ENCODE results near the gene LRRTM3. TPM values are rescaled to one million over a fixed set of nuclear protein-coding genes. Genes with fewer than 3 reads are reported as not detected.

LRRTM3 gene
- 0.13 TPM for total RNA-seq

DNA sequence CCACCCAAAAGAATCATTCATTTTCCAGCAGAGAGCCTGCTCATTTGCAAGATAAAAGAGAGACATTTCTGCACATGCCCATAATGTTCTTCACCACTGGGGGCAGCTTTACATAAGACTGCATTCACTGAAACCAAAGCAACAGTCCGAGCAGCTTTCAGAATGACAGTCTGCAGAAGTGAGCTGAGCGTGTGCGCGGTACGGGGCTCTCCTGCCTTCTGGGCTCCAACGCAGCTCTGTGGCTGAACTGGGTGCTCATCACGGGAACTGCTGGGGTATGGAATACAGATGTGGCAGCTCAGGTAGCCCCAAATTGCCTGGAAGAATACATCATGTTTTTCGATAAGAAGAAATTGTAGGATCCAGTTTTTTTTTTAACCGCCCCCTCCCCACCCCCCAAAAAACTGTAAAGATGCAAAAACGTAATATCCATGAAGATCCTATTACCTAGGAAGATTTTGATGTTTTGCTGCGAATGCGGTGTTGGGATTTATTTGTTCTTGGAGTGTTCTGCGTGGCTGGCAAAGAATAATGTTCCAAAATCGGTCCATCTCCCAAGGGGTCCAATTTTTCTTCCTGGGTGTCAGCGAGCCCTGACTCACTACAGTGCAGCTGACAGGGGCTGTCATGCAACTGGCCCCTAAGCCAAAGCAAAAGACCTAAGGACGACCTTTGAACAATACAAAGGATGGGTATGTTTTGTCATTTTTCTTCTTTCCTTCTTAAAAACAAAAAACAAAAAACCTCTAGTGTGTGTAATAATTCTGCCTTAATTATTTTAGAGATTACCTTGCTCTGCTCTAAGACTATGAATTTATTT lies at the start of gene LRRTM3:
TSS of gene LRRTM3 (plus strand) at position 141 of the 820 bp plus-strand sequence.
- peak; percentile 46 for DNase-seq (ENCODE audit: low spot score)

DNA sequence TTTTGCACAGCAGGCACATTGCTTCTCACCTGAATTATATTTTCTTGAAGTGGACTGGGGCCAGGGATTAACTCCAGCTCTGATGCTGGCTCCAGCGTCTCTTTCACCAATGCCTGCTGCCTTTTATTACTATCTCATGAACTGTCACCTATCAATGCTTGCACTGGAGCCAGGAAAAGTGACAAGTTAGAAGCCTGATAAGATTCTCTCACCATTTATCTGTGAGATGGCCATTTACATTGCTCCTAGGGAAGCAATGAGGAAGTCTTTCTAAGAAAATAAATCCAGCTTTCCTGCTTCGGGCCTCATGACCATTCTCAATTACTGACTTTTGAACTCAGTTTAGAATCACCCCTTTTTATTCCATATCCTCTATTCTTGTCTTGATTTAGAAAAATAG lies 48.5 kb upstream of the LRRTM3 start:
- DNase-seq (ENCODE audit: low spot score), result no peak

DNA sequence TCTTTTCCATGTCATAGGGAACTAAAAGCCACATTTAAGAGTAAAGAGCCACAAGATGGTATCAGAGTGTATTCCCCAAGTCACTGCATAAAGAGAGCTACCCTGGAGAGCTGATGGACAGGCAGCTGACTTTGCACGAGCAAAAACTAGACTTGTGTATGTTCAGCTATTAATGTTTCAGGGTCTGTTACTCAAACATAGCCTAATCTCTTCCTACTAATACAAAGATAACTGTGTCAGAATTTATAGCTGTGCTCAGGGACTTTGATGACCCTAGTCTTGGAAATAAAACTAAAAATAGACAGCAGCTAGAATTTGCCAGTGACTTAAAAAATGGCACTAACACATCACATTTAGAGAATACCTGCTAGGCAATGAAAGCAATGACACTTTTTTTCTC lies 45.5 kb upstream of the LRRTM3 start:
- no peak for DNase-seq (ENCODE audit: low spot score)

DNA sequence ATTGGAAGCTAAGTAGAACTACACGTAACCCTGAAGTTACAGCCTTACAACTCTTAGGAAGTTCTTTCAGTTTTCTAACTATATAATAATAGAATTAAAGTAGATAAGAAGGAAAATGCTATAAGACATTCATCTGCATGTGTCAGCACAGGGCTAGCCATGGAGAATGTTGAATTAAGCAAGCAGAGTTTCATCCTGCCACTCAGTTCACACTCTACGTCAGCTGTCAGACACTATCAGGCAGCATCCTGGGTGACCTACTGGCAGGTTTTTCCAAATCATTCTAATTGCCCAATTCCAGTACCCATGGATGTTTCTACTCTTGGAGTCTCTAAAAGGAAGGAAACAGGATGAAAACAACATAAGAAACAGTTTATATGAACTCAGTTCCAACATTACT lies 45.0 kb upstream of the LRRTM3 start:
- no peak for DNase-seq (ENCODE audit: low spot score)

DNA sequence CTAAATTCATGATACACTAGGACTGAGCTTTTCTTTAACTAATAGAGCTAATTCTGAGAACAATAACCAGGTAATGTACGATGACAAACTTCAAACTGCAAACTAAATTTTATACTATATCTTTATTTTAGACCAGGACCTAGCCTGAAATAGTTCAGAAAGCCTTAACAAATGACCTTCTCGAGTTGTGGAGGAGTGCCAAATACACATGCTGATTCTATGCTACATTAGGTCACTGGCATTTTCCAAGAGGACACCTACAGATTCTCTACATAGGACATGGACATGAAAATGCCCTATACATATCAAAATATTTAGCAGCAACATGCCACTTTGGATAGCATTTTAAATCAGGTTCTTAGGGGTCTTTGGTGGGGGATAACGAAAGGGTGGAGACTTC lies 44.0 kb upstream of the LRRTM3 start:
- no peak for DNase-seq (ENCODE audit: low spot score)

DNA sequence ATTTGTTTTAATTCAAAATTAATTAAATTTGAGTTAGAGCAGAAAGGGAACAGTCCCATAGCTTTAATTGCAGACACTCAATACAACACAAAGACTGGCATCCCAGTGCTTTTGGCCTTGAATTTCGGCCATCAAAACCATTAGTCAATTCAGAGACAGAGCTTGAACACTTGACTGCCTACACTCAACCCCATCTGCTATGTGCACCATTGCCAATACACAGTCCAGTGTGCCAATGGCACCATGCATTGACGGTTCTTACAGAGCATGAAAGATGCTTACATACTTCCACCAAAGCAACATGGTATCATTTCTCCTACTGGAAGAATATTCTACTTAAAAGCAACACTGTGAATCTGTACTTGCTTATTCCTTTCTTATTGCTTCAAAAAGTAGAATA lies 43.6 kb upstream of the LRRTM3 start:
- no peak for DNase-seq (ENCODE audit: low spot score)

DNA sequence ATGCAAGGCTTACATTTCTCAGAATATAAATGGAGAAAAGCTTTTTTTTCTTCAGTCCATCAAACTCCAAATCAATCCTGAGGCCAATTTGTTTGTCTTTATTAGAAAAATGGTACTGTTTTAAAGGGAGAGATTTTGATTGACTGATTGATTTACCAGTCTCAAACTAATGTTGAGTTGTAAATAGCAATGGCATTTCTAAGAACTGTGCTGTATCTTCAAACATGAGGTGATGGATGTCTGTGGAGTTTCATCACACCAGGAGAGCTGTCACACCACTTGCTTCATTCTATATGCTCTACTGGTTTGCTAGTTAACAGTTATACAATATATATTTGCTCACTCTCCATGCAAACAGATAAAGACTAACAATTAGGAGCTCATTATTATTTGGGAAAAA lies 39.0 kb upstream of the LRRTM3 start:
- DNase-seq (ENCODE audit: low spot score), result no peak

DNA sequence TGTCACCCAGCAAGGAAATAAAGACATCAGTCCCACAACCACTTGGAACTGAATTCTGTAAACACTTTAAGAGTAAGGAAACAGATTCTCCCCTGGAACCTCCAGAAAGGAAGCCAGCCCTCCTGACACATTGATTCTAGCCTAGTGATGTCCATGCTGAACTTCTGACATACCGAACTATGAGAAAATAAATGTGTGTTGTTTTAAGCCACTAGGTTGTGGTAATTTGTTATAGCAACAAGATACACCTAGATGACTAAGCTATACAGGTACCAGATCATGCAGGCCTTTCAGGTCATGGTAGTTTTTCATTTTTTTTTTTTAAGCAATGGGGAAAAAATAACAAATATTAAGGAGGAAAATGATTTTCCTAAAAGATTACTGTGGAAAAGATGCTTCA lies 37.6 kb upstream of the LRRTM3 start:
- no peak for DNase-seq (ENCODE audit: low spot score)

DNA sequence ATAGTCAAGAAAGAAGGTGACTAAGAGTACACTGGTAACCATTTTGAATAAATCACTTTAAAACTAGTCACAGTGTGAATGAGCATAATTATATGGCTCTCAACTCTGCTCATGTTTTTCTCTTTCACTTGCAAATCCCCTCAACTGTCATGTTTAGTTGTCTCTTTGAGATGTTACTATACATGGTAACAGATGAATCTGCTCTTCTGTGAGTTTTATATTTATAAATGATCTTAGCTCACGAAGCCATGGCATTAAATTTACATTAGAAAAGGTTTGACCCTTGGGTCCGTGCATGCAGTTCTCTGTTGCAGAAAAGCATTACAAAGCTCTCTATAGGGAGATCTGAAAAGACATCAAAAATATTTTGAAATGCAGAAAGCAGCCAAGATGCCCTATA lies 33.0 kb upstream of the LRRTM3 start:
- DNase-seq (ENCODE audit: low spot score), result no peak

DNA sequence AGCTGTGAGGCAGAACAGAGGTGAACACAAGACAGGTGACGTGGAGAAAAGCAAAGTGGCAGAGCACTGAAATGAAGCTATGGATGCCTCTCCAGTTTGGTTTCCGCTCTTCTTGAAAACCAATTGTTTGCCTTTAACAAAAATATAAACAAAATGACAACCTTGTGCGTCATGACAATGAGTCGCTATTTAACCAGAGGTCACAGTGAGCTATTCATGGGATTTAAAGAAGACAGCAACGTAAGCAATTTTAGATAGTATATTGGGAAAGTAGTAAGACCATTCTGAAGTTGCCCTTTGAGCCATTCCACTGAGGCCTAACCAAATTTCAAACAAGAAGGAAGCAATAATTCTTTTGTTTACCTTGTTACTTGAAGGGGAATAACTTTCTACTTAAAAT lies 15.2 kb upstream of the LRRTM3 start:
- DNase-seq (ENCODE audit: low spot score), result no peak

DNA sequence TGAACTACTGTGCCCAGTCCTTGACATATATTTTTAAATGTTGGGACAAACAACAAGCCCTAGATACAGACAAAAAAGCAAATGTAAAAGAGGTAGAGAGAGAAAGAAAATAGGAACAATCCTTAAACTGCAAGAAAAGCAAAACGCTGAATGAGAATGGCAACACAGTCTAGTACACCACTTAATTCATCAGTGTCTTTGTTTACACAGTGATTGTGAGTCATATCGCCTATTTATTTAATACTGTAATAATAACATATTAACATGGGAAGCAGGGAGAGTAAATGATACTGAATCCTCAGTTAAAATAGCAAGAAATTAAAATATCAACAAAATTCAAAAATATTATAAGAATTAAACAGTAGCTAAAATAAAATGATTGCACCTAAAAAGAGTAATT lies 9.8 kb upstream of the LRRTM3 start:
- DNase-seq (ENCODE audit: low spot score), result no peak

DNA sequence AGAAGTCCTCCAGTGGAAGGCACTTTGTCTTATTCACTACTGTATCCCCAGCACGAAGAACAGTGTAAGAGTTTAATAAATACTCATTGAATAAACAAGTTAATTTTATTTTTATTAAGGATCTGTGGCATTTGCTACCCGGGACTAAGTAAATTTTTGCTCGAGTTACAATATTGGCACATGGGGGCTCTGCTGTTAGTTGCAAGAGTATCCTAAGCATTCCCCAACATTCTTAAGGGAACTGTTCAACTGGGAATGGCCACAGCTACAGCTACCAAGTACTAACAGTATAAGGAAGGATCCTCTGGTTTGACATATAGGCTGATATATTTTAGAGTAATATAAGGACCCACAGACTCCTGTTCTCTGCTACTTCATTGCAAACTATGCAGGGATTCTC lies 8.7 kb upstream of the LRRTM3 start:
- DNase-seq (ENCODE audit: low spot score), result no peak

DNA sequence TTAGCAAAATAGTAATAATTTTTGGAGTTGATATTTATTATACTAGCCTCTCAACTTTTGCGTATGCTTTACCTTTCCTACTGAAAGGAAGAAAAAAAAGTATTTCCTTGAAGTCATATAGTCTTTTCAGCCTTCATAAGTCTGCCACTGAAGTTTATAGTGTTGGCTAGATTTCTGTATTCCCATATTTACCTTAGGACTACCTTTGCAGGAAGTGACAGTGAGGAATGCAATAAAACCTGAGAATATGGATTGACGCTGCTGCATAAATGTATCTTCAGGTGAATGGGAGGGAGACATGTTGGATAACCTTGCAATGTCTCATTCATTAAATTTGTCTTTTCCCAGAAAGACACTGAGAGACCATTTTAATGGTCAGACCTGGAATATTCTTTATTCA lies 6.6 kb upstream of the LRRTM3 start:
- no peak for DNase-seq (ENCODE audit: low spot score)

DNA sequence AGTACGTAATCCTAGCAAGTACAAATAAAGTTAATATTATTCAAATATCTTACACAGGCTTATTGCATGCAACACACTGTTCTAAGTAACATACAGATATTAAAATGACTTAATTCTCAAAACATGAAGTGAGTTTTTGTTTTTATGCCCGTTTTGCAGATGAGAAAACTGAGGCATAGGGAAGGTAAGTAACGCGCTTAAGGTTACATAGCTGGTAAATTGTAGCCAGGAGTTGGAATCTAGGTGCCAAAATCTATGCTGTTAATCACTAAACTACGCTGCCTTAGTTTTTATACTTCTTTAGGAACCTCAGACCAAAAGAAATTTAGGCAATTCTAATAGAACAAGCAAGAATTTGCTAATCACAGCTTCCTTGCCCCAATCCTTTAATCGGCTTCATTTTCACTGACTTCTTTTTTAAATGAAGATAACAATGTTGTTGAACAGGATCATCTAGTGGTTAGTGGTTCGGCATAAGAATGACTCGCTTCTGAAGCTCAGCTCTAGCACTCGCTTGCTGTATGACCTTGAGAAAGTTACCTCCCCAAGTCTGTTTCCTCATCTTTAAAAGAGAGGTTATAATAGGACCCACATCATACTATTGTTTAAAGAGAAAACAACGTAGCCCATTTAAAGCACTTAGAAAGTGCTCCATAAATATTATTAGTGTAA lies 1.0 kb upstream of the LRRTM3 start:
- no peak for DNase-seq (ENCODE audit: low spot score)

DNA sequence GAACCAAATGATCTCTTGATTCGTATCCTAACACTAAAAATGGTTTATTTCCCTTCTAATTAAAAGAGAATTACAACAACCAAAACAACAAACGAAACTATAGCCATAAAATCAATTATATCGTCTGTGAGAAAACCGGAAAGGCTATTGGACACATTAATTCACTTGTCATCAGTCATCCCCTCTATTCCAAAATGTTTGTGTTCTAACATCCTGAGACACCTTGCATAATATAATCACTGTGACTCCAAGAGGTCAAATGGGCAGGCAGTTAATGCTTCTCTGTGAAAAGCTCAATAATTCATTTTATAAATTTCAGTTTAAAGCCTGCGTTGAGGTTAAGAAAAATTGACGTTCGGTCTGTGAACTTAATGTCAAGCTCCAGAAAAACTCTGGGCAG lies 463 bp upstream of the LRRTM3 start:
- DNase-seq (ENCODE audit: low spot score), result no peak

DNA sequence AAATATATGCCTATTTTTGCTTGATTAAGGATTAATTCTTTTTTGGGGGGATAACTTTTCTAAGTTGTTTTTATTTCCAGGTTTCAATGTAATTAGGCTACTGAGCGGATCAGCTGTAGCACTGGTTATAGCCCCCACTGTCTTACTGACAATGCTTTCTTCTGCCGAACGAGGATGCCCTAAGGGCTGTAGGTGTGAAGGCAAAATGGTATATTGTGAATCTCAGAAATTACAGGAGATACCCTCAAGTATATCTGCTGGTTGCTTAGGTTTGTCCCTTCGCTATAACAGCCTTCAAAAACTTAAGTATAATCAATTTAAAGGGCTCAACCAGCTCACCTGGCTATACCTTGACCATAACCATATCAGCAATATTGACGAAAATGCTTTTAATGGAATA lies 1.0 kb downstream of the LRRTM3 start:
- DNase-seq (ENCODE audit: low spot score), result no peak

DNA sequence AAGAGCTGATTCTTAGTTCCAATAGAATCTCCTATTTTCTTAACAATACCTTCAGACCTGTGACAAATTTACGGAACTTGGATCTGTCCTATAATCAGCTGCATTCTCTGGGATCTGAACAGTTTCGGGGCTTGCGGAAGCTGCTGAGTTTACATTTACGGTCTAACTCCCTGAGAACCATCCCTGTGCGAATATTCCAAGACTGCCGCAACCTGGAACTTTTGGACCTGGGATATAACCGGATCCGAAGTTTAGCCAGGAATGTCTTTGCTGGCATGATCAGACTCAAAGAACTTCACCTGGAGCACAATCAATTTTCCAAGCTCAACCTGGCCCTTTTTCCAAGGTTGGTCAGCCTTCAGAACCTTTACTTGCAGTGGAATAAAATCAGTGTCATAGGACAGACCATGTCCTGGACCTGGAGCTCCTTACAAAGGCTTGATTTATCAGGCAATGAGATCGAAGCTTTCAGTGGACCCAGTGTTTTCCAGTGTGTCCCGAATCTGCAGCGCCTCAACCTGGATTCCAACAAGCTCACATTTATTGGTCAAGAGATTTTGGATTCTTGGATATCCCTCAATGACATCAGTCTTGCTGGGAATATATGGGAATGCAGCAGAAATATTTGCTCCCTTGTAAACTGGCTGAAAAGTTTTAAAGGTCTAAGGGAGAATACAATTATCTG lies 1.6 kb downstream of the LRRTM3 start:
- no peak for DNase-seq (ENCODE audit: low spot score)

DNA sequence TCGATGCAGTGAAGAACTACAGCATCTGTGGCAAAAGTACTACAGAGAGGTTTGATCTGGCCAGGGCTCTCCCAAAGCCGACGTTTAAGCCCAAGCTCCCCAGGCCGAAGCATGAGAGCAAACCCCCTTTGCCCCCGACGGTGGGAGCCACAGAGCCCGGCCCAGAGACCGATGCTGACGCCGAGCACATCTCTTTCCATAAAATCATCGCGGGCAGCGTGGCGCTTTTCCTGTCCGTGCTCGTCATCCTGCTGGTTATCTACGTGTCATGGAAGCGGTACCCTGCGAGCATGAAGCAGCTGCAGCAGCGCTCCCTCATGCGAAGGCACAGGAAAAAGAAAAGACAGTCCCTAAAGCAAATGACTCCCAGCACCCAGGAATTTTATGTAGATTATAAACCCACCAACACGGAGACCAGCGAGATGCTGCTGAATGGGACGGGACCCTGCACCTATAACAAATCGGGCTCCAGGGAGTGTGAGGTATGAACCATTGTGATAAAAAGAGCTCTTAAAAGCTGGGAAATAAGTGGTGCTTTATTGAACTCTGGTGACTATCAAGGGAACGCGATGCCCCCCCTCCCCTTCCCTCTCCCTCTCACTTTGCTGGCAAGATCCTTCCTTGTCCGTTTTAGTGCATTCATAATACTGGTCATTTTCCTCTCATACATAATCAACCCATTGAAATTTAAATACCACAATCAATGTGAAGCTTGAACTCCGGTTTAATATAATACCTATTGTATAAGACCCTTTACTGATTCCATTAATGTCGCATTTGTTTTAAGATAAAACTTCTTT lies 2.3 kb downstream of the LRRTM3 start:
- DNase-seq (ENCODE audit: low spot score), result no peak

DNA sequence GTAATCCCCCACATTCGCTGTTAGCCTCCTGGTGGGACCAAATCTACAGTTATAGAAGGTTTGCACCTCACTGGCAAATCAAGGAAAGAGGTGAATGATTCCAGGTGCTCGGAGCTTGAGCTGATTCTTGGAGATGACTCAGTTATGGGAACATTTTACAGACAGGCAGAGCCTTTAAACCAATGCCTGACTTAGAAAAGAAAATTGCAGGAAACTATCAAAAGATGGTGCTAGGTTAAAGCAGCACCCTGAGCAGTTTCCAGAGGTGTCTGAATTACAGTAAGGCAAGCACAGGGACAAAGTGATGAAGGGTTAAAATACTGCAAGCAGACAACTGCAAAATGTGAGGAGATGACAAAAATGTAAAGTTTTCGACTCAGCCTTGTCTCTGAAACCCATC lies 2.9 kb downstream of the LRRTM3 start:
- DNase-seq (ENCODE audit: low spot score), result no peak

DNA sequence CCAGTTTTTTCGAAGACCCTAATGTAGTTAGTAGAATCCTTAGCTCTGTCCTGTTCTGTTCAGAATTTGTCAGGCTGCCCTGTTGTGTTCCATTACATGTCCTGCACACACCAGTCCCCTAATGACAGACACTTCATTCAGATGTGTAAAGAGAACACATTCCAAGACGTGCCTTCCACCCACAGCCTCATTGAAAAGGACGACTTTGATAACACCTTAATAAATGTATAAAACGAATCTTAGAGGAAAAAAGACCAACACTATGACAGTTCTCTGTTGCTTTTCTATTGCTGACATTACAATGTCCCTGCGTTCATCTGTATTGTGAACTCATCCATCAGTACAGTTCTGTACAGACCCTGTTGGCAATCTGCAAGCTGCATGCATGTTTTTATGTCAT lies 3.5 kb downstream of the LRRTM3 start:
- DNase-seq (ENCODE audit: low spot score), result no peak

DNA sequence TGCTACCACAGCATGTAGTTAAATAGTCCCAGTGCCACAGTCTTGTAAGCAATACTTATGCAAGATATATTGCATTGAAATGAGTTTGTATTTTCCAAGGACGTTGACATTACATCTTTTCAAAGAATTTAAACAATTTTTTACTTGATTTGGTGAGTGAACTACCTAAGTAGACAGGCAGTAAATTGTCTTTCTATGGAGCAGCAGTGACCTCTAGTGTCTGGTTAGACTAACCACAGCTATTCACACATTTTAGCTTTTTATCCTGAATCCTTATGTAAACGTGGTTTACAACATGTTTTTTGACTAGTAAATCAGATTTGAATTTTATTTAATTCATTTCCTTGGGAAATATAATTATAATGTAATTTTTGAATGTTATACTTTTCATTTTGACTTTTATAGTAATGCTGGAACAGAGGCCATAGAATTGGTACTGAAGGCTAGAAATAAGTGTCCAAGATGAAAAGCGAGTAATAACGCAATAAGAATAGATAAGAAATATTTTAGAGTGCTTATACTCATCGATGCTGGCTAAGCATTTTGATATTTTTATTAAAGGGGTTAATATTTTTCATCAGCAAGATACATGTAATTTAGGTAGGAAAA lies 5.6 kb downstream of the LRRTM3 start:
- DNase-seq (ENCODE audit: low spot score), result no peak

DNA sequence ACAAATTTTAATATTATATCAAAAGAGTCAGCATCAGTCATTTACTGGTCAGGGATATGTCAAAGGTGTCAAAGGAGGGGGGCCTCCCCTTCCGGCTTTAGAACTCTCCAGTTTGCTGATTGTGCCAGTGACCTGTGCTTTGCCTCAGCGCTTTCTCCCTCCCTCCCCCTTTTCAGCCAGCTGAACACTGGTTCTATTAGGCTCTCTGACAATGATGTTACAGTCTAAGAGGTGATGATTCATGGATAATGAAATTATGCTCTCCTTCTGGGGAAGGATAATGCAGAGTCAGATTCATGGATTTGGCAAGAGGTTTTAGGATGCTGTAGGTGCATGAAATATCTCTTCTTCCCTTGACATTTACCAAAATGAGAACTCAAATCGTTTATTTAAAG lies 6.1 kb downstream of the LRRTM3 start:
- no peak for DNase-seq (ENCODE audit: low spot score)

Measured in ureter (tissue), 1 donor.